GM21360 (cell line): ENCODE data around the gene PRXL2B.

Source experiments
- ATAC-seq: cut with Tn5 transposase; IDR thresholded peaks from one replicate; pipeline ENCODE4 v1.9.1; 2021; ENCODE audit warnings: mild to moderate bottlenecking, moderate library complexity; ENCODE audit not compliant: unreplicated experiment

Gene PRXL2B

GRCh38 chr1:2632561-2633361 lies 46.2 kb downstream of the PRXL2B start, which contains the start of gene MMEL1:
Gene MMEL1, minus strand, starts transcription at chr1:2633016. Its CDS starts 3,532 bp downstream, at chr1:2629484.
- ATAC-seq, result no peak

DNA sequence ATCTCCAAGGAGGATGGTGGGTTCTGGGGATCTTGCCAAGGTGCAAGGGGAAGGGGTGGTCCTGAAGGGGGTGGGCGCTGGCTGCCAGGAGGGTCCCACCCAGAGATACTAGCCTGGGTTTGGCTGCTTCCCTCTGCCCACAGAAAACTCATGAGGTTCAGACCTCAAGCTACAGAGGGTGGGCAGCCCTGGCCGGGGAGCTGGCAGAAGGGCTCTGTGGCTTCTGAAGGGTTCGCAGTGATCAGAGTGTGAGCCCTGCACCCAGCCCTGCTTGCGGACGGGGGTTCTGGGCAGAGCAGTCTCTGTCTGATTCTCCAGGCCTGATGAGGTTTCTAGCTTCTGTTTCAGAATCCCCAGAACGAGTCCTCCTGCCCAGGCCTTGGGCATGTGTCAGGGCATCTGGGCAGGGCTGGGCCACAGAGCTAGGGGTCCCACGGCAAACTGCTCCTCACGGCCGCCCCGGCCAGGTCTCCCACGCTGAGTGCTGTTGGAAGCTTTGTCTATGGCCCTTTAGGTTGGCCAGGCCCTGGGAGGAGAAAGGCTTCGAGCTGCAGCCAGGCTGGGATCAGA lies 46.9 kb downstream of the PRXL2B start:
- no peak for ATAC-seq

DNA sequence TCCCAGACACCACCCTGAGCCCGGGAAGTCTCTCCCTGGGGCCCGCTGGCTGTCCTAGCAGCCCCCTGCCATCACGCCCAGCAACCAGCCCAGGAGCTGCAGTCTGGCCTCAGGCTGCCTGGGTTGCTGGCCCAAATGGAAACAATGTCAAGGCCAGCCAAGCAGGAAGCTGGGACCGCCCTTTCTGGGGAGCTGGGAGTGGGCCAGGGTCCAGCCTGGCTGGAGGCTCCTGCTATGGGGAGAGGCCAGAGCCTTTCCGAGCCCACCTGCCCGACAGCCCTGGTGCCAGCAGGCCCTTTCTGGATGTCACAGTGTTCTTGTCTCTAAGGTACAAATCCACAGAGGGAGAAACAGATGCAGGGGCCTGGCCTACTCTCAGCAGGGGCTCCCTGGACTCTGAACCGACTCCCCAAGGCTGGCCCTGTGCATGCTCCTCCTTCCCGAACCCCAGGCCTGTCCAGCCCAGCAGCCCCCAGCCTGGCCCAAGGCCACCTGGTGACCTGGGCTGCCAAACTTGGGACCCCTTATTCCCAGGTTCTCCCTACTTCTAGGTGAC lies 47.4 kb downstream of the PRXL2B start:
- ATAC-seq, result no peak

DNA sequence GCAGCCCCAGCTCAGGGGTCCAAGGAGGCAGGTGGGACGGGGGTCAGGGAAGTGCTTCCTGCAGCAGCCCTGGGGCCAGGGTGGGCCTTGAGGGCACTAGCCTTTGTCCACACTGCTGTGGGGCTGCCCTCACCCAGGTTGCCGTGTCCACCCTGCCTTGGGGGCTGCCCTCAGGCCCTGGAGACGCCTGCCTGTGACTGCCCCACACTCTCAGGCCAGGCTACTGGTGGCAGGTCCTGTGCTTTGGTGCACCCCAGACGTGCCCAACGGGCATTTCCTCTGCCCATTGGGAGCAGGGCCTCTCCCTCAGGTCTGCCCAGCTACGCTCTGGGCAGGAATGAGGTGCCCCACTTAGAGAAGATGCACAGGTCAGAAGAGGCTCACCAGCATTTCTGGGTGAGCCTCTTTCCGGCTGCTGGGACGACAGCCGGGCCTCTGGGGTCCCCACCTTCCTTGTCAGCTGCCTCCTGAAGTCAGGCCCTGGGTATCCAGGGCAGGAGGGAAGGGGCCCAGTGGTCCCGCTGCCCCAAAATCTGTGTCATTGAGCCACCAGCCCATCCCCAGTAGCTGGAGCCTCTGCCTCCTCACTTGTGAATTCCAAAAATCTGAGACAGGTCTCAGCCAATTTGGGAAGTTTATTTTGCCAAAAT lies 48.9 kb downstream of the PRXL2B start:
- no peak for ATAC-seq

GRCh38 chr1:2636733-2637132 lies 50.2 kb downstream of the PRXL2B start:
- ATAC-seq, result no peak

- ATAC-seq, result no peak
Measured at GRCh38 chr1:2637442-2638145, 51.0 kb downstream of the PRXL2B start.

- no peak for ATAC-seq
Measured at GRCh38 chr1:2638466-2639115, 52.0 kb downstream of the PRXL2B start.

DNA sequence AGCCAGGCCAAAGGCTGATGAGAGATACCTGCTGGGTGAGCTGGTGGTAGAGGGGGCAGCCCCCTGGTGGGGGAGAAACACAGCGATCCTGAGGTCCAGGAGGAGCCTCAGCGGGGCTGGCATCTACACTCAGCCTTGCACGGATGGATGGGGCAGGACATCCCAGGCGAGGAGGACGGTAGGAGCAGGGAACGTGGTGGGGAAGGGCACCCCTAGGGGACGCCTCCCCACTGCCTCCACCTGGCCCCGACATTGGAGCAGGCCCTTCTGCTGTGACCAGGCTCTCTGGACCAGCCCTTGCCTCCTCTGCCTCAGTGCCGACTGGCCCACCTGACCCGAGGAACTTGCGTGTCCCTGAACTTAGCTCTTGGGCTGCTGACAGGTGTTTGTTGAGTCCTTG lies 52.6 kb downstream of the PRXL2B start:
- no peak for ATAC-seq

DNA sequence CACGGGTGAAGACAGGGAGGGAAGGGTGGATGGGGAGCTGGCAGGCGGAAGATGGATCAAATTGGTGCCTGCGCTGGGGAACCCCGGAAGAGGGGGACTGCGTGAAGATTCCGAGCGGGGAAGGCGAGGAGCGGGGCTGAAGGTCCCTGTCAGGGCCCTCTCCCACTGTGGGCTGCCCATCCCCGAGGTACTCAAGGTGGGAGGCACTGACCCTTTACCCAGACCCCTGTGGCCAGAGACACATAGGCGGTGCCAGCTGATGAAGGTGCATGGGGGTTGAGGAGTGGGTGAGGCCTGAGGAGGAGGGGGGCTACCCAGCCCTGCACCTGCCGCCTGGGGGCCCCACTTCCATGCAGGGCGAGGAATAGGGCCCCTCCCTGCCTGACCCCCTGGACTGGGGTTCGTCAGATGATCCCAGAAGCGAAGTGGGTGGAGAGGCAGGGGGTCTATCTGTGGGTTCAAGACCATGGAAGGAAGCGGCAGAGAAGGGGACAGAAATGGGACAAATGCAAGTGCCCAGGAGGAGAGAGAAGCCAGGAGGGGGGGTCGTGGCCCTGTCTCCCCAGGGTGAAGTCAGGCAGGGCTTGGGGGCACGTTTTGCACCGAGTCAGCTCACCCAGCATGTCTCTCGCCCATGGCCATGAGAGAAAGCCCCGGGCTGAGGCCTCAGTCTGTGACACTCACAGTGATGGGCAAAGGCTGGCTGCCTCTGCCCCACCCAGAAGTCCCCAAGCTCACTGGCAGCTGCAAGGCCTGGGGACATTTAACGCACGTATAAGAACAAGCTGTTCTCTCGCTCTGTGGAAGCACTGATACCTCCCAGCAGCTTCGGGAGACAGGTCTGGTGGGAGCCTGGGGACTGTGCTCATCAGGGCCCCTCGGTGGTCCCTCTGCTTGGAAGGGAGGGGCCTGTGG lies 53.3 kb downstream of the PRXL2B start:
- ATAC-seq, result no peak

- ATAC-seq, result no peak
Measured at GRCh38 chr1:2640626-2641025, 54.0 kb downstream of the PRXL2B start.
